ENCODE results near the gene KSR1.

The KSR1 gene

DNA sequence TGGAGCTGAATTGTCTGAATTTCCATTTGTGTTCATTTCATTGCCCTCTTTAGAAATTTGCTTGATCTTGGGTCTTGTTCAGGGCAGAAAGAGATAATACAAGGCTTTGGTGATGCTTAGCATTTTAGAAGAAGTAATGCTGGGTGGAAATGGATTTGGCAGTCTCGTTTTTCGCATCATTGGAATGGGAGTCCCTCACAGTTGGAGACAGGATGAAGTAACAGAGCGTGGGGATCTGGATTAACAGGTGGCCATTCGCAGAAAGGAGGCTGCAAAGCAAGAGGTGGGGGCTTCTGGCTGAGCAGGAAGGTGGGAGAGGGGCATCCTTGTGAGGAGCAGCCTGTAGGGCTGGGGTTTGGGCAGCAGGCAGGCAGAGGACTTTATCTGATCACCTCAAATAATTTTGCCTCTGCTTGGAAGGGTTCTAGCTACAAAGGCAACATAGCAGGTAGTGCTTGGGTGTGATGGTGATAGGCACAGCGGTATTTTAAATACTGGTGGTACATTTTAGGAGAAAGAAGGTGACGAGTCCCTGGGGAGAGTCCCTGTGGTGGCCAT is 17.0 kb downstream of the KSR1 start:
- no peak overlapping the region for H3K4me3 ChIP-seq (ENCODE audit: low read depth, low read length)

DNA sequence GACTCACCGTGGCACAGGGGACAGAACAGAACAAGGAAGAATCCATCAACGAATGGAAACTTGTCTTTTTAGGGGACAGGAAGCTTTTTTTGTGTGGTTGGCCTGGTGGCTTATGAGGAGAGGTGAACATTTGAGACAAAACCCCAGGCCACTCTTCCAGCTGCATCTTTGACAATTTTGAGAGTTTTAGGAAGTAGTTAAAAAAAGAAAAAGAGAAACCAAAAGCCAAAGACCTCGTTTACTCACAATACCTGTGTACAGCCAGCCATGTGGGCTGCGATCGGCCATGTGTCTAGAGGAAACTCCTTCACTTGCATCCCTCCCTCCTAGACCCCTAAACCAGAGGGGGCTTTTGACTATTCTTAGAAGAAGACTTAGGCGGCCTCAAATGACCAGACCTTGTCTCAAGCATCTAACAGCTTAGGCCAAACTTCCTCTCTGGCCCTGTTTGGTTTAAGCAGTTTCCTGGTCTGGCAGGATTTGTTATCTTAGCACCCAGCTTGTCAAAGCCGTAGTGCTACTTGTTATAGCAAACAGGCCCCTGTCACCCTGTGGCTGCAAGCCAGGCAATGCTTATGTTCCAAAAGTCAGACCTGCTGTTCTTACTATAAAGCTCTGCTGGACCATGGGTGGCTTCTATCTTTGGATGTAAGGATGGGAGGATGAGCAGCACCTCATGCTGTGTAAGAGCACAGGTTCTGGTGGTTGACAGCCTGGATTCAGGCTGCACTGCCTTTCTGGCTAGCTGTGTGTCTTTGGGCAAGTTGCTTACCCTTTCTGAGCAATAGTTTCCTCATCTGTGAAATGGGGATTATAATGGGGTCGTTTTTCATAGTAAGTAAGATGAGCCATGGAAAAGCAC is 17.7 kb downstream of the KSR1 start:
- TF ChIP-seq, protein P1, sequence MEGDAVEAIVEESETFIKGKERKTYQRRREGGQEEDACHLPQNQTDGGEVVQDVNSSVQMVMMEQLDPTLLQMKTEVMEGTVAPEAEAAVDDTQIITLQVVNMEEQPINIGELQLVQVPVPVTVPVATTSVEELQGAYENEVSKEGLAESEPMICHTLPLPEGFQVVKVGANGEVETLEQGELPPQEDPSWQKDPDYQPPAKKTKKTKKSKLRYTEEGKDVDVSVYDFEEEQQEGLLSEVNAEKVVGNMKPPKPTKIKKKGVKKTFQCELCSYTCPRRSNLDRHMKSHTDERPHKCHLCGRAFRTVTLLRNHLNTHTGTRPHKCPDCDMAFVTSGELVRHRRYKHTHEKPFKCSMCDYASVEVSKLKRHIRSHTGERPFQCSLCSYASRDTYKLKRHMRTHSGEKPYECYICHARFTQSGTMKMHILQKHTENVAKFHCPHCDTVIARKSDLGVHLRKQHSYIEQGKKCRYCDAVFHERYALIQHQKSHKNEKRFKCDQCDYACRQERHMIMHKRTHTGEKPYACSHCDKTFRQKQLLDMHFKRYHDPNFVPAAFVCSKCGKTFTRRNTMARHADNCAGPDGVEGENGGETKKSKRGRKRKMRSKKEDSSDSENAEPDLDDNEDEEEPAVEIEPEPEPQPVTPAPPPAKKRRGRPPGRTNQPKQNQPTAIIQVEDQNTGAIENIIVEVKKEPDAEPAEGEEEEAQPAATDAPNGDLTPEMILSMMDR (IDR thresholded peaks at IDR 0.05; ENCODE audit: low read depth, low read length), result no peak

More for the DNA sequence above, 17.0 kb downstream of the KSR1 start:
- TF ChIP-seq, protein P1 (IDR thresholded peaks at IDR 0.05; ENCODE audit: low read depth, low read length), result no peak

DNA sequence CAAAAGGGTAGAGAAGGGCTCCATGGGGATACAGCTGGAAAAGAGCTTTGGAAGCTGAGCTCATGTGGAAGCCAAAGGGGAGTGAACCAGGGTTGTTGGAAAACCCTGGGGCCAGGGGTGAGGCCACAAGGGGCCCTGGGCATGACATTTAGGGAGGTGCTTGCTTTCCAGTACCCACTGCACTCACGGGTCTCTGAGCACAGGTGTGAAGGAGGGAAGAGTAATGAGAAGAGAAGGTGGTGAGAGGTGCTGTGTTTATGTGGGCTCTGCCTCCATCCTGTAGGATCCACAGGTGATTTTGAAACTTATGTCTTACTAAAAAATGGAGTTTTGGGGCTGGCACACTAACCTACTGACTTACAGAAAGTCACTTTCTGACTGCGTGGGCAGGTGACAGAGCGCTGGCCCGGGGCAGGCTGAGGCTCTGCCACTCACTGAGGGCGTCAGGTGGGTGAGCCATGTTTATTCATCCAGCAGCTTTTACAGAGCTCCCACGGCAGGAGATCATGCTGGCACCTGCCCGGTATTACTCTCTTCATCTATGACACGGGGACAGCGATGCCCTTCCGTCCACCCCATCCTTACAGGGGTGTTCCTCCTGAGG is 18.9 kb downstream of the KSR1 start:
- TF ChIP-seq, protein P1 (IDR thresholded peaks at IDR 0.05; ENCODE audit: low read depth, low read length), result no peak
- no peak overlapping the region for H3K4me3 ChIP-seq (ENCODE audit: low read depth, low read length)

More for the DNA sequence above, 17.7 kb downstream of the KSR1 start:
- no peak overlapping the region for H3K4me3 ChIP-seq (ENCODE audit: low read depth, low read length)

DNA sequence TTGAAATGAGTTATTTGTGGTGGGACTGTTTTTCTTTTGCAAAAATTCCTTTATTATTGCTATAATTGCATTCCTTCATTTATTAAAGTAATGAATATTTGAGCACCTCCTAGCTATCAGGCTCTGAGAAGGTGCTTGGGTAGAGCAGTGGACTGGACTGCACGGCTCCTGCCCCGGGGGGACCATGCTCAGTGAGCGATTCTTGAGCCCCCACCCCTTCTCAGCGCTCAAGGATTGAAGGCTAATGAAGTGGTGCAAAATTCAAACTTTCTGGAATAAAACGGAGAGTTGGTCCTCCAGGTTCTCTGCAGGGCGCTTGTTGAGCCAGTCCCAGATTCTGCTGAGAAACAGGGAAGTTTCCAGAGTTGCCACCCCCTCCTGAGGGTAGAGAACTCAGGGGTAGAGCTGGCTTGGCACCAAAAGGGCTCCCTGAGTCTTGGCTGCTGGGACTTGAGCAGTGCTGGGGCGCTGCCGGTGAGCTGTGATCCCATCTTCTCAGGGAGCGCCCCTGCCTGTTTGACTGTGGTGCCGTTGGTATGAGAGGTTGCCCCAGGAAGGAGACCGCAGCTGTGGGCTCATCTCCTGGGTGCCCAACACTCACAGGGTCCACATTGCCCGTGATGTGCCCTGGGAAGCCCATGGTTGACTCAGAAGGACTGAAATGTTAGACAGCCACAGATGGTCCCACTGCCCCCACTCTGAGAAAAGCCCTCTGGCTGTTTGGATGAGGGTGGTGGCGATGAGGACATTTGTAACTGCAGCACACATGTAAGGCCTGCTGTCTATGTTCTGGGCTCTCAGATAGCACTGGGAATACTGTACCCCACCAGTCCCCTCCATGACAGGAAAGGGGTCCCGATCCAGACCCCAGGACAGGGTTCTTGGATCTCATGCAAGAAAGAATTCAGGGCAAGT is 20.0 kb downstream of the KSR1 start:
- TF ChIP-seq, protein P1 (IDR thresholded peaks at IDR 0.05; ENCODE audit: low read depth, low read length), result no peak
- no peak overlapping the region for H3K4me3 ChIP-seq (ENCODE audit: low read depth, low read length)

DNA sequence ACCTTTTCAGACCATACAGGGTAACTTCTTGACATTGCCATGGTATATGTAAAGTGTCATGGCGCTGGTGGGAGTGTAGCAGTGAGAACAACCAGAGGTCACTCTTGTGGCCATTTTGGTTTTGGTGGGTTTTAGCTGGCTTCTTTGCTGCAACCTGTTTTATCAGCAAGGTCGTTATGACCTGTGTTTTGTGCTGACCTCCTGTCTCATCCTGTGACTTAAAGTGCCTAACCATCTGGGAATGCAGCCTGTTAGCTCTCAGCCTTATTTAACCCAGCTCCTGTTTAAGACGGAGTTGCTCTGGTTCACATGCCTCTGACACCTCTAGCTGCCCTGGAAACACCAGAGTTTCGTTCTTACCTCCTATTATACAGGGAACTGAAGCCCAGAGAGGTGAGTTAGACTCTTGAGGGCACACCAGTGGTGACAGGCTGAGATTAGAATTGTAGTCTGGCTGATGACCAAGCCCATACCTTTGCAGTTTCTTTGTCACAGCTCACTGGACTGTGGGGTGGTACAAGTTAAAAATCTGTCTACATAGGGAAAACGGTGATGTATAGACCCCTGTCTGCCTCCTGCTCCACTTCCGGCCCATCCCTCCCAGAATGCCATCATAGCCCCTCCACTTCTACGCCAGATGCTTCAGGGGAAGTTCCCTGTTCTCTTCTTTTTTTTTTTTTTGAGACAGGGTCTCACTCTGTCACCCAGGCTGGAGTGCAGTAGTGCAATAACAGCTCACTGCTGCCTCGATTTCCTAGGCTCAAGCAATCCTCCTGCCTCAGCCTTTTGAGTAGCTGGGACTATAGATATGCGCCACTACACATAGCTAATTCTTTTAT is 21.0 kb downstream of the KSR1 start:
- TF ChIP-seq, protein P1 (IDR thresholded peaks at IDR 0.05; ENCODE audit: low read depth, low read length), result no peak
- H3K4me3 ChIP-seq (ENCODE audit: low read depth, low read length), result no peak overlapping the region

DNA sequence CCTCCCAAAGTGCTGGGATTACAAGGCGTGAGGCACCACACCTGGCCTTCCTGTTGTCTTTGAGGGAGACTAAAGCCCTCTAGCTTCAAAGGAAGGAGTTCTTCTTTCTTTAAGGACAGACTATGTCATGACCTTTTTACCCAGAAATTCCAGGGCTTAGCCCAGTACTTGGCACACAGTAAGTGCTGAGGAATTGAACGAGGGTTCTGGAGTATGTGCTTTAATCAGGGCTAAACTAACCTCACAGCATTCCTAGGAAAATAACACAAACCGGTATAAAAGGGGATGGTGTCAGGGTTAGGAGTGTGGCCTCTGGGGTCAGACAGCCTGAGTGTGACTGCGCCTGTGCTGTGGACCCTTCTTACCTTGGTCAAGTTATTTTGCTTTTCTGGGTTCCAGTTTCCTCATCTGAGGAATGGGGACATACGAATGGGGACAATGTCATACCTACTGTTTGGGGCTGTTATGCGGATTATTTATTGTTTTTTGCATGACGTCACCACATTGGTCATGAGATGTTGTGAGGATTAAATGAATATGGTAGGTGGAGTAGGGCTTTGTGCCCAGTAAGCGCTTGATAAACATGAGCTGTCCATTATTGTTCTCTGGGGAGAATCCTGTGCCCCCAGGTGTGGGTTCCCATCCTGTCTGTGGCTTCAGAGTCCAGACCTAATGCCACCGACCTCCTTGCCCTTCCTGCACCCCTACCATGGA is 21.9 kb downstream of the KSR1 start:
- TF ChIP-seq, protein P1 (IDR thresholded peaks at IDR 0.05; ENCODE audit: low read depth, low read length), result no peak
- no peak overlapping the region for H3K4me3 ChIP-seq (ENCODE audit: low read depth, low read length)
